GM06990 (cell line): ENCODE measurements around the gene ANK3.

Experiments
- DNase-seq: peaks from one replicate; pipeline ENCODE4 v3.0.0-alpha.2; 2011; ENCODE audit not compliant: insufficient read length; ENCODE audit errors: extremely low read depth
- H3K27me3 ChIP-seq: replicated peaks from 2 replicates; pipeline ENCODE4 v1.6.0; 2011; ENCODE audit warnings: low read length; ENCODE audit not compliant: control insufficient read depth, insufficient read depth
- H3K36me3 ChIP-seq: 2 replicates; pipeline ENCODE4 v1.5.1; 2011; ENCODE audit warnings: low read length; ENCODE audit not compliant: control insufficient read depth, insufficient read depth
- H3K4me3 ChIP-seq: replicated peaks from 2 replicates; pipeline ENCODE4 v1.5.1; 2011; ENCODE audit warnings: low read depth, mild to moderate bottlenecking, control low read depth, low read length
- TF ChIP-seq, protein P1 (sequence below): IDR thresholded peaks from 2 replicates; pipeline ENCODE4 v1.5.1; 2011; ENCODE audit warnings: low read length, control low read depth, mild to moderate bottlenecking, inconsistent platforms; ENCODE audit not compliant: insufficient read depth, poor library complexity, severe bottlenecking

Gene ANK3

DNA sequence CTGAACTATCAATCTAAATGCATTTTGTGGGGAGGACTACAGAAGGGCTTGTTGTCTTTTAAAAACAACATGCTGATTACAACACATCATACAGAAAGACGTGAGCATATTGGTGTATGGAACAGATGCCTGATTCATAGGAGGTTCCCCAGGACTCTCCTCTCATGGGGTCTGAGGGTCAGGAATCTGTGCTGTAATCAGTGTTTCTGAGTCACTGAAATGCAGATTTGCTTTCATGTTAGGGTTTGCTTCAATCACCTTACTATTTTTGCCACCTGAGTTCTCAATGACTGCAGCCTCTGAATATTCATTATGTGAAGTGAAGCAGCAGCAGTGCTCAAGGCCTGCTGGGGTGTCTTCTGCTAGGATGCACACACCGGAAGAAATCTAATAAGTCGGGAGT lies 550 bp upstream of the ANK3 start:
- Histone ChIP-seq H3K27me3 (no peaks in the 10 kb centered on the region; the same call in none of the 2 replicates), H3K36me3 (no peaks in the 10 kb centered on the region), H3K4me3 (no peak overlapping the region)
- TF ChIP-seq, protein P1, sequence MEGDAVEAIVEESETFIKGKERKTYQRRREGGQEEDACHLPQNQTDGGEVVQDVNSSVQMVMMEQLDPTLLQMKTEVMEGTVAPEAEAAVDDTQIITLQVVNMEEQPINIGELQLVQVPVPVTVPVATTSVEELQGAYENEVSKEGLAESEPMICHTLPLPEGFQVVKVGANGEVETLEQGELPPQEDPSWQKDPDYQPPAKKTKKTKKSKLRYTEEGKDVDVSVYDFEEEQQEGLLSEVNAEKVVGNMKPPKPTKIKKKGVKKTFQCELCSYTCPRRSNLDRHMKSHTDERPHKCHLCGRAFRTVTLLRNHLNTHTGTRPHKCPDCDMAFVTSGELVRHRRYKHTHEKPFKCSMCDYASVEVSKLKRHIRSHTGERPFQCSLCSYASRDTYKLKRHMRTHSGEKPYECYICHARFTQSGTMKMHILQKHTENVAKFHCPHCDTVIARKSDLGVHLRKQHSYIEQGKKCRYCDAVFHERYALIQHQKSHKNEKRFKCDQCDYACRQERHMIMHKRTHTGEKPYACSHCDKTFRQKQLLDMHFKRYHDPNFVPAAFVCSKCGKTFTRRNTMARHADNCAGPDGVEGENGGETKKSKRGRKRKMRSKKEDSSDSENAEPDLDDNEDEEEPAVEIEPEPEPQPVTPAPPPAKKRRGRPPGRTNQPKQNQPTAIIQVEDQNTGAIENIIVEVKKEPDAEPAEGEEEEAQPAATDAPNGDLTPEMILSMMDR: no peak
- DNase-seq: no peak

DNA sequence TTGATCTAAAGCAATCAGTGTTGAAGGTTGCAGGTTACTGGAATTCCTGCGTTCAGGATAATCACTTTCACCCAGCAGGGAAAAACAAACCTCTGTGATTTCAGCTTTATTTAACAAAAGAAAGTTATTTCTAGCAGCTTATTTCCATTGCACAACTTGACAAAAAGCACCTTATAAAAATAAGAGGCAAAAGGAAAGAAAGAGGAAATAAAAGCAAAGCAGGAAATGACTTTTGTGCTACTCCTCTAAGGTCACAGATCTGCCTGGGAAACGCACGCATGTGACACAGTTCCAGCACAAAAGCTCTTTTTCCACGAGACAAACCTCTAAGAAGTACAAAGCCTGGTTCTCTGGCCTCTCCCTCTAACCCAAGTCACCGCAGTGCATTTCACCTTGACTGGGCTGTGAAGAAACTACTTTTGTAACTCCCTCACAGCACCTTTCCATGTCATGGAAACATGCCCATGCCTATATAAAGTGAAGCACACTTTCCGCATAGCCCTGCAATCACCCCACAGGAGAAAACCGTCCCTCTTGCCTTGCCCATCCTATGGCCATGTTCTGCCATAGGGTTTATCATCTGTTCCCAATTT lies 870 bp downstream of the ANK3 start:
- no peak overlapping the region for H3K4me3 ChIP-seq
- H3K36me3 ChIP-seq: no peaks in the 10 kb centered on the region
- DNase-seq: no peak

DNA sequence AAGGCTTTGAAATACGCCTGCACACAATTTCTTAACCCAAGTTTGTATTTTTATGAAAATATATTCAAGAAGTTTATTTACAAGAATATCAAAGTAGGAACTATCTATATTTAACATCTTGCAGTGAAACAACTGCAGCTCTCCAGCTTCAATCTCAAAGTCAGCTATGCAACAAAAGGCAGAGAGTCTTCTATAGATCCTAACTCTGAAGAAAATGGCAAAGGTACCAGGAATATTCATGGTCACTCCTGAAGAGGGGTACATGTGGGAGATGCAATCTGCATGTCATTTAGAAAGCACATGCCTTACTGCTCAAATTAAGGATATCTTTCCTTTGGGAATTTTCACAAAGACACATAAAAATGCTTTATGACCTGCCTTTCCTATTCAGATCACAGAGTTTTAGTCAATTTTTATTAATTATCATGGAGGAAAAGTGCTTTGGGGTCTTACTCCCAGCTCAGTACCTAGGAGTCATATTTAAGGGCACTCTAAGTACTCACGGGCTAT lies 1.5 kb downstream of the ANK3 start:
- Histone ChIP-seq H3K27me3 (no peaks in the 10 kb centered on the region; the same call in none of the 2 replicates), H3K4me3 (no peak overlapping the region)

More for the DNA sequence above, 870 bp downstream of the ANK3 start:
- no peaks in the 10 kb centered on the region; the same call in none of the 2 replicates for H3K27me3 ChIP-seq
- TF ChIP-seq, protein P1: no peak

DNA sequence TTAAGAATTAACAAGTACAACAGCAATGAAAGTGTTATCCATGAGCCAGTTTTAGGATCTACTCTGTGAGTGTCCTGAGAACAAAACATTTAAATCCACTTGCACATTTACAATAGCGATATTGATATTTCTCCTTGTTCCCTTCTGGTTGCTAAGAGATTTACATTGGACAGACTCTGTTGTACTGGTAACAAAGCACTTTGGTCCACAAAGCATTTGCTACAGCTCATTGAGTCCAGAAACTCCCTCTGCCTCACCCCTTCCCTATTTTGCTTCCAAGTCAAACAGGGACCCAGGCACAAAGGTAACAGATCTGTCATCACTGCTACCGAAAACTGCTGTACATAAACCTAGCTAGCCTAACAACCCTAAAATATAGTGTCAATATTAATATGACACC lies 2.1 kb downstream of the ANK3 start:
- DNase-seq: no peak
- TF ChIP-seq, protein P1: no peak

More for the DNA sequence above, 1.5 kb downstream of the ANK3 start:
- H3K36me3 ChIP-seq: no peaks in the 10 kb centered on the region
- TF ChIP-seq, protein P1: no peak
- DNase-seq: no peak

DNA sequence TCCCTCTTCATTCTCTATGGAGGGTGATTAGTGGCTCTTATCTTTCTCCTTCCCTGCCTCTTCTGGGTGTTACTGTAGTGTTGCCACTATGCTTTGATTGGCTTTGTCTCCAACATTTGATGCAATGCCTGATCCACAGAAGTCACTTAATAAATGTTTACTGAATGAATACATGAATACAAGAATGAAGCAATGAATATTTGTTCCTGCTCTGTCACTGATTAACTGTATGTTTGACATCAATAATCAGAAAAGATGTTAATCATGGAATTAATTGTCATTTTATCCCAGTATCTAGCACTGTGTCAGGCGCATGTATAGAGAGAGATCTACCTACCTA lies 4.3 kb downstream of the ANK3 start:
- Histone ChIP-seq H3K36me3 (no peaks in the 10 kb centered on the region), H3K27me3 (no peaks in the 10 kb centered on the region; the same call in 1 of the 2 replicates), H3K4me3 (no peak overlapping the region)
- DNase-seq: no peak
- TF ChIP-seq, protein P1: no peak

More for the DNA sequence above, 2.1 kb downstream of the ANK3 start:
- no peaks in the 10 kb centered on the region for H3K36me3 ChIP-seq
- no peaks in the 10 kb centered on the region; the same call in none of the 2 replicates for H3K27me3 ChIP-seq
- H3K4me3 ChIP-seq: no peak overlapping the region
